NCI-H460 (cell line): ENCODE data around the gene ABCC1. TPM values are rescaled to one million over a fixed set of nuclear protein-coding genes. Genes with fewer than 3 reads are reported as not detected.

Source experiments
- DNase-seq: peaks from one replicate; pipeline ENCODE4 v3.0.0-alpha.2; 2016; ENCODE audit warnings: low read depth; ENCODE audit errors: extremely low read depth
- total RNA-seq: library from RNA; depleted of rRNA; stranded (reverse); fragments of >200 nt; shearing (Covaris generic); gene quantifications from 2 replicates; pipeline ENCODE4 v1.2.3, GENCODE V29; 2014

Gene ABCC1
- total RNA-seq, 1 experiment from 2014 or later: 27.7 TPM

GRCh38 chr16:15988268-15989013, 39.0 kb downstream of the ABCC1 start:
- no peak for DNase-seq

DNA sequence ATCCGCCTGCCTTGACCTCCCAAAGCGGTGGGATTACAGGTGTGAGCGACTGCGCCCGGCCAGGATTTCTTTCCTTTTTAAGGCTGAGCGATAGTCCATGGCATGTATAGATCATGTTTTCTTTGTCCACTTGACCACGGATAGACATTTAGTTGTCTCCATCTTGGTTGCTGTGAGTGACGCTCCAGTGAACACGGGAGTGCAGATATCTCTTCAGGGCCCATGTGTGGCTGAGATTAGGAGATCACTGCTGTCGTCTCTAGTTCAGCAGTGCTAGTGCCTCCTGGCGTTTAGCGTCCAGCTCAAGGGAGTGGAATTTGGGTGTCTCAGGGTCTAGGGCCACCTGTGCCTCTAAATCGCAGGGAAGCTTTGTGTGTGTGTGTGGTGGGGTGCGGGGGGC, 41.5 kb downstream of the ABCC1 start:
- no peak for DNase-seq

DNA sequence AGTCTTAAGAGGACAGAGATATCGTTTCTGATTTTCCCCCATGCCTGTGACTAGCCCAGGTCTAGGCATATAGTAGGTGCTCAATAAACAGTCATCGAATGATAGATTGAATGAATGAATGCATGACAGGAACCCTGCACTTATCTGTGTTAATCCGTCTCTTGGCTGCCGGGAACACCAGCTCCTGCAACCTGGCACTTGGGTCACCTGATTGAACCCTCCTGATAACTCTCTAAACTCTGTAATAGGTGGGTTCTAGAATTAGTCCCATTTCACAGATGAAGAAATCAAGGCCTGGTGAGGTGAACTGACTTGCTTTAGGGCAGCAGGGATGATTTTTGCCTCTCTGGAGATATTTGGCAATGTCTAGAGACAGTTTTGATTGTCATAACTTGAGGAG, 43.7 kb downstream of the ABCC1 start:
- DNase-seq: no peak

- no peak for DNase-seq
Observed at GRCh38 chr16:15993541-15993940, 44.1 kb downstream of the ABCC1 start.

DNA sequence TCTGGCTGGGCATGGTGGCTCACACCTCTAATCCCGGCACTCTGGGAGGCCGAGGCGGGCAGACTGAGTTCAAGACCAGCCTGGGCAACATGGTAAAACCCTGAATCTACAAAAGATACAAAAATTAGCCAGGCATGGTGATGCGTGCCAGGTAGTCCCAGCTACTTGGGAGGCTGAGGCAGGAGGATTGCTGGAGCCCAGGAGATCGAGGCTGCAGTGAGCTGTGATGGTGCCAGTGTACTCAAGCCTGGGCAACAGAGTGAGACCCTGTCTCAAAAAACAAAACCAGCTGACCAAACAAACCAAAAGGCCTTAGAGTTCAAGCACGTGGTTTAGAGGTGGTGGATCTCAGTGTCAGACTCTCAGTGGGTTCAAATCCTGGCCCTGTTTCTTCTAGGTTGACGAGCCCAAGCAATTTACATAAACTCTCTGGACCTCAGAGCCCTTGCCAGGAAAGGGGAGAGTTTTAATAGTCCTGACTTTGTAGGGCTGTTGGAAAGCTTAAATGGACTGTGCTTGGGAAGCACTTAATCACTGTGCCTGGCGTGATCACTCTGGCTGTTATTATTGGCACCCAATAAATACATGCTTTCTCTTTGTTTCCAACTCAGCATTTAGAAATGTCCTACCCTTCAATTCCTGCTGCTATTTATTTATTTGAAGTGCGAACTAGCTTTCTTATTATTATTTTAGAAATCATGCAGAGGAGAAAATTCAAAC, 44.7 kb downstream of the ABCC1 start:
- no peak for DNase-seq

DNA sequence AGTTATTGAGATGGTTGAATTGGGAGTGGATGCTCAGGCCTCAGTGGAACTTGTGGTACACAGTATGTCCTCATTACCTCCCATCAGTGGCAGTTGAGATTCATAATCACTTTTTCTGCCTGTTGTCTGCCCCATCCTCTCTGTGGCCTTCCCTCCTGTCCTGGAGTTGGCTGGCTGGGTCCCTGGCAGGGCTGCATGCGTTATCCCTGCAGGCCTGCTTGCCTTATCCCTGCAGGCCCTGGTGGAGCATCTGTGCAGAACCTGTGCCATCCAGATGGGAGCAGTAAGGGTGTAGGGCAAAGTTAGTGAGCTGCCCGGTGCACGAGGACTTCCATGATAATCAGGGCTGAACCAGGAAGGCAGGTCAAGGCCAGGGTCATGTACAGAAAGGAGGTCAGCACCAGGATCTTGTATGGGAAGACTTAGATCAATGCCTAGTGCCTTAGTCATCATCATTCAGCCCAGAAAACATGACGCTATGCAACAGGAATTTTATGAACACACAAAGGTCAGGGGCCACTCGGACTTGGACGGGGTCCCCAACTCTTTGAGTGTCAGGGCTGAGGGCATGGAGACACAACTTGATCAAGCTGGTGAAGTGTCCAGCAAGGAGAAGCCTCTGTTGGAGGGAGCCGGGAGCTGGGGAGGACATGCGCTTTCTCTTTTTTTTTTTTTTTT, 47.2 kb downstream of the ABCC1 start:
- peak; percentile 72 for DNase-seq

DNA sequence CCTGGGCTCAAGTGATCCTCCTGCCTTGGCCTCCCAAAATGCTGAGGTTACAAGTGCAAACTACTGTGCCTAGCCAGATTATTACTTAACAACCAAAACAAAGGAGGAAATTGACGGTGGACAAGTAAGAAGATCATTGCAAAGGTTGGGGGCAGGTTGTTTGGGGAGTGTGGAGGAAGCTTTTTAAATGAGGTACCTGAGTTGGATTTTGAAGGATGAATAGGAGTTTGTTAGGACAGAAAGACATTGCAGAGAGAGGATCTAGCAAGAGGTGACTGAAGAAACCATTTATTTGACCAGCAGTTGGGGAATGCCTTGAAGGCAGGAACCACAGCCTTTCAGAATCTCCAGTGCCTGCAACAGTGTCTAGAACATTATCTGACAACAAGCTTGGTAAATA, 51.3 kb downstream of the ABCC1 start:
- no peak for DNase-seq

- DNase-seq: no peak
Observed at GRCh38 chr16:16001596-16002255, 52.3 kb downstream of the ABCC1 start.

- no peak for DNase-seq
Observed at GRCh38 chr16:16003719-16004313, 54.4 kb downstream of the ABCC1 start.

DNA sequence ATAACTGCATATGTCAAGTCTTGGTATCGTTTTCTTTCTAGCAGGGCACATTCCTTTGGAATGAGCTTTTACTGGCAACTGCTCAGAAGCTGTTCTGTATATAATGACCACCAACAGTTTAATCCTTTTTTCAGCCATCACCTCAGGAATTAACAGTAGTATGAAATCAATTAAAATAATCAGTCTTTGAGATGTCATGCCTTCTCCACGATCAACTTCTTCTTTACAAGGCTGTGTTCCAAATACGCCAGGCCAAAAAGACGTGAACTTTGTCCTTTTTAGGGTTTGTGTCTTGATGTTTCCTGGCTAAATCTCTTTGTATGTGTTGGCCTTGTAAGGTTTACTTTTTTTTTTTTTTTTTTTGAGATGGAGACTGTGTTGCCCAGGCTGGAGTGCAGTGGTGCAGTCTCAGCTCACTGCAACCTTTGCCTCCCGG, 54.9 kb downstream of the ABCC1 start:
- DNase-seq: no peak

GRCh38 chr16:16005721-16006120, 56.3 kb downstream of the ABCC1 start:
- no peak for DNase-seq

DNA sequence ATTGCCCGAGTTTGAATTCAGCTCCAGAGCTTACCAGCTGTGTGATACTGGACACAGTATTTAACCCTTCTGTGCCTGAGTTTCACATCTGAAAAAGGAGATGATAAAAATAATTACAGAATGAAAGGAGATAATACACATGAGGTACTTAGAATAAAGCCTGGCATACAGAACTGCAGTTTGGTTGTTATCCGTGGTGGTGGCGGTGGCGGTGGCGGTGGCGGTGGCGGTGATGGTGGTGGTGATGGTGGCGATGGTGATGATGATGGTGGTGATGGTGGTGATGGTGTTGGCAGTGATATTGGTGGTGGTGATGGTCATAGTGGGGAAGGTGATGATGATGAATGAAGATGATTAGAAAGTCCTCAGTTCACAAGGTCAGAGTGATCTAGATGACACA, 57.2 kb downstream of the ABCC1 start:
- no peak for DNase-seq

DNA sequence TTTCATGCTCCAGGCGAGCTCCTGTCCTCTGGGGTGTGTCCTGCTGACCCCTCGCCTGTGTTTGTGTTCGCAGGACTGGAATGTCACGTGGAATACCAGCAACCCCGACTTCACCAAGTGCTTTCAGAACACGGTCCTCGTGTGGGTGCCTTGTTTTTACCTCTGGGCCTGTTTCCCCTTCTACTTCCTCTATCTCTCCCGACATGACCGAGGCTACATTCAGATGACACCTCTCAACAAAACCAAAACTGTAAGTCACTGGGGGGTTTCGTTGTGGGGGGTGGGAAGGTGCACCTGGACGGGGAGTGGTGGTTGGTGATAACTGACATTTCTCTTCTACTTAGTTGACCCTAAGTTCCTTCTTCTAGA, 58.3 kb downstream of the ABCC1 start:
- no peak for DNase-seq

DNA sequence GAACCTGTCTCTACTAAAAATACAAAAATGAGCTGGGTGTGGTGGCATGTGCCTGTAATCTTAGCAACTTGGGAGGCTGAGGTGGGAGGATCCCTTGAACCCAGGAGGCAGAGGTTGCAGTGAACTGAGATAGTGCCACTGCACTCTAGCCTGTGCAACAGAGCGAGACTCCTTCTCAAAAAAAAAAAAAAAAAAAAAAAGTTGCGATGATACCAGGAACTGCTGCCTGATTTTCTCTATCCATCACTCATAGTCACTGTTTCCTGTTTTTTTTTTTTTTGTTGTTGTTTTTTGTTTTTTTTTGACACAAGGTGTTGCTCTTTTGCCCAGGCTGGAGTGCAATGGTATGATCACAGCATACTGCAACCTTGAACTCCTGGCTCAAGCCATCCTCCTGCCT, 59.2 kb downstream of the ABCC1 start:
- no peak for DNase-seq

DNA sequence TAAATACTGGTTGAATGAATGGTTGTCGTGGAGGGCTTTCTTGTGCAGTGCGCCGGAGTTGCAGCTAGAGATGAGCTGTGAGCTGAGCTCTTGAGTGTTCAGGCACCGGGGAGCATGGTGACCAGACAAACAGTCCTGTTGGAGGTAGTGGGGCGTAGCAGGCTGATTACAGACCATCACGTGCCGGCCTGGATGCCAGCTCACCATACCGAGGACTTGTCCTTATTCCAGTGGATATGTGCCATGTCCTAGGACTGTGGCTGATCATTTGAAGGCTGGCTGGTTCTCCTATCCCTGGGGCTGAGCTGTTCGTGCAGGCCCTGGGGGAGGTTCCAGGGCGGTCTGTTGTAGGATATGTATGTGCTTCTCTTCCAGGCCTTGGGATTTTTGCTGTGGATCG, 60.0 kb downstream of the ABCC1 start:
- no peak for DNase-seq

GRCh38 chr16:16010194-16010593, 60.8 kb downstream of the ABCC1 start:
- DNase-seq: no peak

DNA sequence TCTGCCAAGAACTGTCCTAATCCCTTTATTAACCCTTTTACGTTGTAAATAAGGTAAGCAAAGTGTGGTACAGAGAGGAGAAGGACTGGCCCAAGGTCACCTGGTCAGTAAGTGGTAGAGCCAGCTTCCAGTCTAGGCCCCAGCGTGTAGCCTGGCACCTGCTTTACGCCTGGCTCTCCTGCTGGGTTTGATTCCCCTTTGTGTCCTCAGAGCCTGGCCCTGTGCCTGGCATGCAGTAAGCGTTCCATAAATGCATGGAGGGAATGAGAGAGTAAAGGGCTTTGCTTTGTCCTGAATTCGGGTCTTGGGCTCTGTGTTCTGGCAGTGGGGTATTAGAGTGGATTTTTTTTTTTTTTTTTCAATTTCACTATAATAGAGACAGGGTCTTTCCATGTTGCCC, 62.7 kb downstream of the ABCC1 start:
- no peak for DNase-seq

- no peak for DNase-seq
Observed at GRCh38 chr16:16013812-16014211, 64.4 kb downstream of the ABCC1 start.

DNA sequence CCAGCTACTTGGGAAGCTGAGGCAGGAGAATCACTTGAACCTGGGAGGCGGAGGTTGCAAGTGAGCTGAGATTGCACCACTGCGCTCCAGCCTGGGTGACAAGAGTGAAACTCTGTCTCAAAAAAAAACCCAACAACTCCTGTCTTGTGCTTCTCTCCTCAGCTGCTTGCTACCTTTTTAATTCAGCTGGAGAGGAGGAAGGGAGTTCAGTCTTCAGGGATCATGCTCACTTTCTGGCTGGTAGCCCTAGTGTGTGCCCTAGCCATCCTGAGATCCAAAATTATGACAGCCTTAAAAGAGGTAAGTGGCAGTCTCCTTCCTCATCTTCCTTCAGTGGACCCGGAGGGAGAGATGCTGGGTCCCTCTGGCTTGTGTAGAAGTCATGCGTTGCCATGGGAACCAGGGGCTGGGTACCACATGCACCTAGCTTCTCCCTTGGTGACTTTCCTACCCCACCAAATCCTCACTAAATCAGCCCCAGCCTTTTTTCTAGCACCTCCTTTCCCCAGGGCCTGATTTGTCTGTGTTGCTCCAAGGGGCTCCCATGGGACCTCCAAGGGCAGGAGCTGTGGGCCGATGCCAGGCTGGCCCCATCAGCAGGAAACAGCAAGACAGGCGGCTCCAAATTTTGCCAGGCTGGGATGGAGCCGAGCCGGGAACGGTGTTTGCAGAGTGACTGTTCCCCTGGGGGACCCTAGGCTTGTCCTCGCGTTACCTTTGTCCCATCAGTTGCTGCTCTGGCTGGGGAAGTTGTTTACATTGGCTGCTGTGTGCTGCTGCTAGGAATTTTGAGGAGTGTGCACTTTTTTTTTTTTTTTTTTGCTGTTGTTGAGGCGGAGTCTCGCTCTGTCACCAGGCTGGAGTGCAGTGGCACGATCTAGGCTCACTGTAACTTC, 65.2 kb downstream of the ABCC1 start:
- no peak for DNase-seq

DNA sequence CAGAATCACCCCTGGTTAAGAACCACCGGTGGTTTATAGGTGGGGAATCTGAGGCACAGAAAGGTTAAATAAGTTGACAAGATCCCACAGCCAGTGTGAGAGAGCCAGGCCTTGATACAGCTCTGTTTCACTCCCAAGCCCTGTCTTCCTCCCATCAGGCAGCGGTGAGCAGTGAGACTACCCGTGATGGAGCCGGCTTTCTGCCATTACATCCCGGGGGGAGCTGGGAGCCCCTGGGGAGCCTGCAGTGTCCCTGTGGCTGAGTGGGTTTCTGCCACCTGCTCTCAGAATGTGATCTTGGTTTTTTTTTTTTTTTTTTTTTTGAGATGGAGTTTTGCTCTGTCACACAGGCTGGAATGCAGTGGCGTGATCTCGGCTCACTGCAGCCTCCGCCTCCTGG, 66.4 kb downstream of the ABCC1 start:
- DNase-seq: no peak
